DMS153 treated with DMSO at 0.1 percent for 48 hours (cell line): ENCODE data around the gene REPS2.
A peak's percentile ranks its signal among the peaks of the same experiment; 100 is the strongest.

Experiments used
- DNase-seq: peaks from one replicate; lab custom pipeline; 2025; ENCODE audit not compliant: unreplicated experiment; lab: John Stamatoyannopoulos, UW

REPS2 gene

DNA sequence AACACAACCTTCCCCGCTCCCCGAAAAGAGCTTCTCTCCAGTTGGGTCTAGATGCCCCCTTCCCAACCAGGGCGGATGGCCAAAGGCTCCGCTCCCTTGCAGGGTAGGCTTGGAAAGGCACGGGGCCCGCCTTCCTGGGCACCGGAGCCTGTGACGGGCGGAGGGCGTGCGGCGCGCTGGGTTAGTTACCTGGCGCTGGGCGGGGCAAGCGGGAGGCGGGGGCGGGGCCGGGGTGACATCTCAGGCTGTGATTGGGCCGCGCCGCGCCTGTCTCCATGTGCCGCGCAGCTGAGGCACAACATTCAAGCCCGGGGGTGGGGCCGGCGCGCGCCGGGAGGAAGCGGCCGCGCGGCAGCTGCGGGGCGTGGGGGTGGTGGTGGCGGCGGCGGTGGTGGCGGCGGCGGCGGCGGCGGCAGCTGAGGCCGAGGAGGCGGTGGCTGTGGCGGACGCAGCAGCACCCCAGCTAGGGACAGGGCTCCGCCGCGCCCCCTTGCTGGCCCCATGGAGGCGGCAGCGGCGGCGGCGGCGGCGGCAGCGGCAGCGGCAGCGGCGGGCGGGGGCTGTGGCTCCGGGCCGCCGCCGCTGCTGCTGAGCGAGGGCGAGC lies at the start of gene REPS2:
TSS of gene REPS2 (plus strand) at position 298 of the 604 bp plus-strand sequence. CDS start at position 502, 204 bp downstream.
- DNase-seq, result peak; percentile 33

DNA sequence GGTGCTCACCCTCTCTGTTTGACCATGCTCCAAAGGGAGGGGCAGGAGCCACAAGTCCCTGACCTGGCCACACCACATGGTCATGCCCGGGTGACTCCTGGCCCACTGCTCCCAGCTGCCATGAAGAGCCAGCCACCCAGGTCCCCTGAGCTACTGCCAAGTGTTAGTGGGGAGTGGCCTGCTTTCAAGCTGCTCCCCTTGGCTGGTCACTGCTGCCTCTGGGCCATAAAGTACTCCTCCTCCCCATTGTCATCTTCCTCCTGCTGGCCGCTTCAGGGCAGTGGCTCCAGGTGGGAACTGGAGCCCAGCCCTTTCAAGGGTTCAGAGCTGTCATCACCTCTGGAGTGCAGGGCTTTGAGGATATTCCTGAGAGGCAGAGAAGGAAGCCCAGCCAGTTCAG lies 49.0 kb upstream of the REPS2 start:
- no peak for DNase-seq

- no peak for DNase-seq
These were observed 43.0 kb upstream of the REPS2 start for GRCh38 chrX:16903274-16904022.

DNA sequence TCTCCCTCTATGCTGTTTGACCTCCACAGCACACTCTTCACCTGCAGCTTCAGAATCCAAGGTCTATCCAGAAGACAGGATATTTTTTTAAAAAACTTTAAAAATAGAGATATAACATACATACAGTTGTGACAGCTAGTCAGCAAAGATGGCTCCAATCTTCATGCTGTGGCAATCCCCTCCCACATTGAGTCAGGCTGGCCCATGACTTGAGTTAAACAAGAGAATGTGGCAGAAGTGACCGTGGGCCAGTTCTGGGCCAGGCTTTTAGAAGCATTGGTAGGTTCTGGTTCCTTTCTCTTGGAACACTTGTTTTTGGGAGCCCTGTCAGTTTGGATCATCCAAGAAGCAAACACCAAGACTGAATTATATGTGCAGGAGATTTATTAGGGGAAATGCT lies 36.1 kb upstream of the REPS2 start:
- DNase-seq, result no peak

GRCh38 chrX:16914058-16914457 lies 32.4 kb upstream of the REPS2 start:
- DNase-seq, result no peak

GRCh38 chrX:16916561-16916960 lies 29.9 kb upstream of the REPS2 start:
- no peak for DNase-seq

GRCh38 chrX:16917120-16917519 lies 29.3 kb upstream of the REPS2 start:
- no peak for DNase-seq

DNA sequence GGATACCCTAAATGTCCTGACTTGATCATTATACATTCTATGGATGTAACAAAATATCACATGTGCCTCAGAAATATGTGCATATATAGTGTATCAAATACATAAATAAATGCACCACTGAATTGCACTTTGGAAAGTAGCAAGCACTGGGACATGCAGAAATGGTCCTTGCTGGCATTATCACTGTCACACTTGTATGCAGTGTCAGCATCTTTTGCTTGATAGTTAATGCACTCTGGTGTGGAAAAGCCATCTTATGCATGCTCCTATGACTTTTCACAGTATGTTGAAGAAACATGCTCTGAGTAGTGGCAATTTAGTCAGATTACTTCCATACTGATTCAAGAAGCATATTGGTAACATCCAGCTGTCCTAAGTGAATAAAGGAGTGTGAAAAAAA lies 27.5 kb upstream of the REPS2 start:
- no peak for DNase-seq

GRCh38 chrX:16920075-16920474 lies 26.4 kb upstream of the REPS2 start:
- no peak for DNase-seq

- no peak for DNase-seq
These were observed 23.3 kb upstream of the REPS2 start for GRCh38 chrX:16923157-16923556.

GRCh38 chrX:16924631-16925480 lies 21.6 kb upstream of the REPS2 start:
- no peak for DNase-seq

- no peak for DNase-seq
These were observed 16.1 kb upstream of the REPS2 start for GRCh38 chrX:16930392-16930791.

DNA sequence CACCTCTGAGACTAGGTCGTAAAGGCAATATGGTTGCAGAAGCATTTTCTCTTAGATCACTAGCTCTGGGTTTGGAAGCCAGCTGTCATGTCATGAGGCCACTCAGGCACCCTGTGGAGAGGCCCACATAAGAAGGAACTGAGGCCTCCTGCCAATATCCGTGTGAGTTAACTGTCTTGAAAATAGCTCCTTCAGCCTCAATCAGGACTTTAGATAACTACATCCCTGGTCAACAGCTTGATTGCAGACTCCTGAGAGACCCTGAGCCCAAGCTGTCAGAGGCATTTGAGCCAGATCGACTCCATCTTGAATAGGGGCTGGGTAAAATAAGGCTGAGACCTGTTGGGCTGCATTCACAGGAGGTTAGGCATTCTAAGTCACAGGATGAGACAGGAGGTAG lies 15.1 kb upstream of the REPS2 start:
- no peak for DNase-seq

DNA sequence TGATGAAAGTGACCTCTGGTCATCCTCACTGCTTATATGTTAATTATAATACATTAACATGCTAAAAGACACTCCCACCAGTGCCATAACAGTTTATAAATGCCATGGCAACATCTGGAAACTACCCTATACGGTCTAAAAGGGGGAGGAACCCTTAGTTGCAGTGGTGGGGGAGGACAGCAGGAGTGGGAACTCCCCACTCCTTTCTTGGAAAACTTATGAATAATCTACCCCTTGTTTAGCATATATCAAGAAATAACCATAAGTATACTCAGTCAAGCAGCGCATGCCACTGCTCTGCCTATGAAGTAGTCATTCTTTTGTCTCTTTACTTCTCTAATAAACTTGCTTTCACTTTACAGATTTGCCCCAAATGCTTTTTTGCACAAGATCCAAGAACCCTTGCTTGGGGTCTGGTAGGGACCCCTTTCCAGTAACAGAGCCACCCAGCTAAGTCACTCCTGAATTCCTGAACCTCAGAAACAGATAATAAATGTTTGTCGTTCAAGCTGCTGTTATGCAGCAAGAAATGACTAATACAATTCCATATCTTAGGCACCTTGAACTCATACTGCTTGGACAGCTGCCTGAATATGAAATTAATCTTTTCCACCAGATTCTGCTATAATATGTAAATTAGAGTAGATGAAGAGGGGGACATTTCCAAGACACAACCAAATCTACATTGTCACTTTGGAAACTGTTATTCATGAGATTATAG lies 14.4 kb upstream of the REPS2 start:
- DNase-seq, result no peak

DNA sequence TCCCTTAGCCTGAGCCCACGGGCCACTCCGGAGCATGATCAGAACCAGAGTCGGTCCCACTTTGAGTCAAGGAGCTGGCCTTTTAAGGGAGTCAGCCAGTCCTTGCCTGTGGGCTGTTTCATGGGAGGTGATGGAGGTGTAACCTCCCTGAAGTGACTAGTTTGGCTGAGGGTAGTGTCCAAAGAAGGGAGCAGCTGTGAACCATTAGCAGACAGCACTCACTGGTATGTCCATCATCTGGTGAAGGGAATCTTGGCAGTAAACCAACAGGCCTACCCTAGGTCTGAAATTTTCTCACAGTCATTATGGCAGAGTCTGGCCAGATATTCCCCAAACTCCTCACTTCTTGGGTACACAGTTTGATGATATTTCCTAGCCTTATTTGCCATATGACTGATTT lies 12.3 kb upstream of the REPS2 start:
- DNase-seq, result no peak

DNA sequence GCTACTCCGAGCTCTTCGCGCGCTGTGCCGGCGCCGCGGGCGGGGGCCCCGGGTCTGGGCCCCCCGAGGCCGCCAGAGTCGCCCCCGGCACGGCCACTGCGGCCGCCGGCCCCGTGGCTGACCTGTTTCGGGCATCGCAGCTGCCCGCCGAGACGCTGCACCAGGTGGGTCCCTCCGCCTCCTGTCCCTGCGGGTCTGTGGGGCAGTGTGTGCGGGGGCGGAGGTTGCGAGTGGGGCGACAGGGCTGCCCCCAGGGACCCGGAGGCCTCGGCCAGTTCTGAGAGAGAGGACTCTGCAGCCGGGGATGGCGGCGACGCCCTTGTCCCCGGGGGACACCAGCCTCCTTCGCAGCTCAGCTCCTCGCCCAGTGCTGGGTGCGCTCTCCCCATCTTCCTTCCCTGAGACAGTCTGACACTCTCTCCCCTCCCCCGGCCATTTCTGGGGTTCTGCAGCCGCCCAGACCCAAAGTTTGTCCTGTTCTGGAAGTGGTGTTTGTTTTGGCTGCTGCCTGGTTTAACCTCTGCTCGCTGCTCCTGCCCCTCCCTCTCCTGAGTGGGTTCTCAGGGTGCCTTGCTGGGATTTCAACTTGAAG lies 609 bp downstream of the REPS2 start:
- DNase-seq, result no peak

- no peak for DNase-seq
These were observed 4.0 kb downstream of the REPS2 start for GRCh38 chrX:16950423-16950822.

GRCh38 chrX:16953606-16954211 lies 7.3 kb downstream of the REPS2 start:
- no peak for DNase-seq

GRCh38 chrX:16957751-16958150 lies 11.3 kb downstream of the REPS2 start:
- DNase-seq, result no peak

GRCh38 chrX:16958356-16958755 lies 11.9 kb downstream of the REPS2 start:
- no peak for DNase-seq
